Natural killer cell (primary cell): Measurements from ENCODE around the gene UST. TPM values are rescaled to one million over a fixed set of nuclear protein-coding genes. Genes with fewer than 3 reads are reported as not detected.

Source experiments
- ATAC-seq, 3 donors: fragments of 150-1000 bp in 2 of 3; fragments of 200-7000 bp in 1 of 3; cut with Tn5 transposase; 1 replicate in 1 of 3; 2 replicates in 2 of 3; pipeline ENCODE4 v1.10.0; 2021; ENCODE audit warnings: mild to moderate bottlenecking in 2 of 3, moderate library complexity in 2 of 3
- DNase-seq, 2 donors: peaks; one replicate each; pipeline versions ENCODE4 v3.0.0 to v3.0.0-alpha.2; 2013 to 2021; ENCODE audit warnings: mixed read lengths in 1 of 2
- H3K27ac ChIP-seq: one replicate; pipeline ENCODE4 v1.5.1; 2013; ENCODE audit warnings: mild to moderate bottlenecking, low read length
- H3K27me3 ChIP-seq: one replicate; pipeline ENCODE4 v1.6.1; 2013; ENCODE audit warnings: low read length; ENCODE audit not compliant: control insufficient read depth, insufficient read depth
- H3K36me3 ChIP-seq: one replicate; pipeline ENCODE4 v1.6.1; 2013; ENCODE audit warnings: low read length; ENCODE audit not compliant: control insufficient read depth, insufficient read depth
- H3K4me1 ChIP-seq: one replicate; pipeline ENCODE4 v1.6.1; 2013; ENCODE audit warnings: low read length; ENCODE audit not compliant: control insufficient read depth, insufficient read depth
- H3K4me3 ChIP-seq: one replicate; pipeline ENCODE4 v1.5.1; 2013; ENCODE audit warnings: low read length
- H3K9me3 ChIP-seq: one replicate; pipeline ENCODE4 v1.6.1; 2013; ENCODE audit warnings: low read length; ENCODE audit not compliant: control insufficient read depth, insufficient read depth
- H3K27ac Mint-ChIP-seq, 2 donors: one replicate each; pipeline ENCODE4 v1.8.0; 2022; ENCODE audit warnings: mild to moderate bottlenecking in 2 of 2, mixed read lengths in 2 of 2, moderate library complexity in 1 of 2
- H3K27me3 Mint-ChIP-seq, 2 donors: one replicate each; pipeline ENCODE4 v1.8.0; 2022; ENCODE audit warnings: low read depth in 2 of 2, mixed read lengths in 2 of 2
- H3K36me3 Mint-ChIP-seq: one replicate; pipeline ENCODE4 v1.8.0; 2022; ENCODE audit warnings: mixed read lengths
- H3K4me1 Mint-ChIP-seq, 2 donors: one replicate each; pipeline ENCODE4 v1.8.0; 2022; ENCODE audit warnings: mixed read lengths in 2 of 2
- H3K4me3 Mint-ChIP-seq: one replicate; pipeline ENCODE4 v1.8.0; 2022; ENCODE audit warnings: mild to moderate bottlenecking, moderate library complexity, mixed read lengths
- H3K9me3 Mint-ChIP-seq, 2 donors: one replicate each; pipeline ENCODE4 v1.8.0; 2022; ENCODE audit warnings: mixed read lengths in 2 of 2
- WGBS: methylation state at CpG from one replicate; pipeline ENCODE4 v1.1.7; 2013; ENCODE audit warnings: missing lambda C conversion rate; ENCODE audit not compliant: insufficient coverage; 5-methylcytosine and 5-hydroxymethylcytosine counted together
- intact Hi-C: fragments of 100-400 bp; cut with micrococcal nuclease; formaldehyde crosslinking; loops from one replicate; pipeline ENCODE4 v1.14.2; 2022
- total RNA-seq, 4 donors: library from RNA; stranded (reverse); fragments of 120-200 nt in 1 of 4; gene quantifications; one replicate each; pipeline versions ENCODE4 v1.2.3 to v1.2.4, GENCODE V29; 2013 to 2022
- TF ChIP-seq, protein P1 (sequence below): fragments of 200-600 bp; IDR thresholded peaks from one replicate; pipeline ENCODE4 v1.8.0; 2022; ENCODE audit warnings: antibody characterized with exemption

The UST gene
- total RNA-seq, 3 donors from 2014 or later (not counting 1 experiment from before 2014, with no cell fraction given) = 6.3 to 11.9 (median 10.6) TPM

DNA sequence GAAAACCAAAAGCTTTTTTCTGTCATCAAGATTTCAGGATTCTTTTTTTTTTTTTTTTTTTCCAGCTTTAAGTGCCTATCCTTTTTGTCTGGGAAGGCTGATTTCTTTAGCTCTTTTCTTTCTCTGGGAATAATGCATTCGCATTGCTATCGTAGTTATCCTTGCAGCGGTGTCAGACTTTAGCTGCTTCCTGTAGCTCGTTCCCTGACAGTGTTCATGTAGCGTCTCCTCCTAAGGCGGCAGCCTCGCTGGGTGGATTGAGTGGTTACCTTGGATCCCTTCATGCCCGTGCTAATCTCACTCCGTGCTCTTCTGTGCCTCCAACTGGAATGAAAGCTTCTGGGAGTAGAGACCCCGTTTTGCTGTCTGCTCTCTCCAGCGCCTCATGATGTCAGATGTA is 43.1 kb downstream of the UST start:
- Mint-ChIP-seq H3K27ac (no peak overlapping the region), H3K4me1 (peaks cover 19 to 31% of the 10 kb centered on the region in 2 donors), H3K9me3 (no peaks in the 10 kb centered on the region), H3K4me3 (no peak overlapping the region), H3K36me3 (no peaks in the 10 kb centered on the region), H3K27me3 (no peaks in the 10 kb centered on the region)
- no peaks in the 10 kb centered on the region for H3K9me3 ChIP-seq
- no peak overlapping the region for H3K27ac ChIP-seq
- TF ChIP-seq, protein P1, sequence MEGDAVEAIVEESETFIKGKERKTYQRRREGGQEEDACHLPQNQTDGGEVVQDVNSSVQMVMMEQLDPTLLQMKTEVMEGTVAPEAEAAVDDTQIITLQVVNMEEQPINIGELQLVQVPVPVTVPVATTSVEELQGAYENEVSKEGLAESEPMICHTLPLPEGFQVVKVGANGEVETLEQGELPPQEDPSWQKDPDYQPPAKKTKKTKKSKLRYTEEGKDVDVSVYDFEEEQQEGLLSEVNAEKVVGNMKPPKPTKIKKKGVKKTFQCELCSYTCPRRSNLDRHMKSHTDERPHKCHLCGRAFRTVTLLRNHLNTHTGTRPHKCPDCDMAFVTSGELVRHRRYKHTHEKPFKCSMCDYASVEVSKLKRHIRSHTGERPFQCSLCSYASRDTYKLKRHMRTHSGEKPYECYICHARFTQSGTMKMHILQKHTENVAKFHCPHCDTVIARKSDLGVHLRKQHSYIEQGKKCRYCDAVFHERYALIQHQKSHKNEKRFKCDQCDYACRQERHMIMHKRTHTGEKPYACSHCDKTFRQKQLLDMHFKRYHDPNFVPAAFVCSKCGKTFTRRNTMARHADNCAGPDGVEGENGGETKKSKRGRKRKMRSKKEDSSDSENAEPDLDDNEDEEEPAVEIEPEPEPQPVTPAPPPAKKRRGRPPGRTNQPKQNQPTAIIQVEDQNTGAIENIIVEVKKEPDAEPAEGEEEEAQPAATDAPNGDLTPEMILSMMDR = no peak
- no peaks in the 10 kb centered on the region for H3K36me3 ChIP-seq
- H3K4me1 ChIP-seq = peaks cover under 1% of the 10 kb centered on the region
- ATAC-seq = no peak
- intact Hi-C loops = no loop called here
- 93% methylated on average over 11 of the region's 11 CpGs for WGBS
- H3K4me3 ChIP-seq = no peak overlapping the region
- H3K27me3 ChIP-seq = no peaks in the 10 kb centered on the region
- no peak for DNase-seq

- WGBS = 94% methylated on average over 10 of the region's 10 CpGs
- no peaks in the 10 kb centered on the region for H3K27me3 Mint-ChIP-seq
- peaks cover 24 to 34% of the 10 kb centered on the region in 2 donors for H3K4me1 Mint-ChIP-seq
- no peaks in the 10 kb centered on the region for H3K27me3 ChIP-seq
- H3K36me3 Mint-ChIP-seq = no peaks in the 10 kb centered on the region
- no peak overlapping the region for H3K4me3 ChIP-seq
- no peak for DNase-seq
- H3K27ac ChIP-seq = no peak overlapping the region
- H3K4me3 Mint-ChIP-seq = no peak overlapping the region
- H3K9me3 Mint-ChIP-seq = no peaks in the 10 kb centered on the region
- no peaks in the 10 kb centered on the region for H3K9me3 ChIP-seq
- H3K4me1 ChIP-seq = peaks cover 5% of the 10 kb centered on the region
- TF ChIP-seq, protein P1 = no peak
- no peaks in the 10 kb centered on the region for H3K36me3 ChIP-seq
- intact Hi-C loops = no loop called here
- no peak for ATAC-seq
- no peak overlapping the region for H3K27ac Mint-ChIP-seq
Observed at GRCh38 chr6:148790404-148790803, 43.6 kb downstream of the UST start.

- Mint-ChIP-seq H3K27ac (no peak overlapping the region), H3K4me1 (peaks cover 24 to 34% of the 10 kb centered on the region in 2 donors), H3K27me3 (no peaks in the 10 kb centered on the region), H3K9me3 (no peaks in the 10 kb centered on the region), H3K4me3 (no peak overlapping the region), H3K36me3 (no peaks in the 10 kb centered on the region)
- 81% methylated on average over 10 of the region's 10 CpGs for WGBS
- no peak for DNase-seq
- Histone ChIP-seq H3K9me3 (no peaks in the 10 kb centered on the region), H3K27ac (no peak overlapping the region), H3K4me1 (peaks cover 6% of the 10 kb centered on the region), H3K27me3 (no peaks in the 10 kb centered on the region), H3K36me3 (no peaks in the 10 kb centered on the region), H3K4me3 (no peak overlapping the region)
- ATAC-seq = no peak
- TF ChIP-seq, protein P1 = no peak
- intact Hi-C loops = no loop called here
Observed at GRCh38 chr6:148790817-148791216, 44.0 kb downstream of the UST start.

- H3K9me3 Mint-ChIP-seq = no peaks in the 10 kb centered on the region
- WGBS = 98% methylated on average over 3 of the region's 3 CpGs
- Histone ChIP-seq H3K27ac (no peak overlapping the region), H3K9me3 (no peaks in the 10 kb centered on the region), H3K36me3 (no peaks in the 10 kb centered on the region), H3K27me3 (no peaks in the 10 kb centered on the region), H3K4me1 (peaks cover 6% of the 10 kb centered on the region), H3K4me3 (no peak overlapping the region)
- intact Hi-C loops = no loop called here
- H3K27me3 Mint-ChIP-seq = no peaks in the 10 kb centered on the region
- TF ChIP-seq, protein P1 = no peak
- DNase-seq (no peak), ATAC-seq (no peak)
- no peaks in the 10 kb centered on the region for H3K36me3 Mint-ChIP-seq
- H3K4me3 Mint-ChIP-seq = no peak overlapping the region
- H3K27ac Mint-ChIP-seq = no peak overlapping the region
- peaks cover 22 to 33% of the 10 kb centered on the region in 2 donors for H3K4me1 Mint-ChIP-seq
Observed at GRCh38 chr6:148791372-148791771, 44.5 kb downstream of the UST start.
